Measurements from ENCODE around the gene COA1. TPM values are rescaled to one million over a fixed set of nuclear protein-coding genes. Genes with fewer than 3 reads are reported as not detected.
"Not testable (repeated sequence)": the region's sequence is repeated elsewhere in the genome, so short reads cannot be mapped to it uniquely, and the experiment has no call there.

COA1 gene
- total RNA-seq: 10 to 100 TPM; 33.2 to 35.7 TPM
- long read RNA-seq, partial matches to known transcripts: 6 of 21 reads
- long read RNA-seq, other reads (novel, unspliced or antisense): 11 of 21 reads

GRCh38 chr7:43729214-43729923 is at the start of gene COA1:
TSS of gene COA1 (minus strand) at chr7:43729523. CDS start at chr7:43648614, 80,909 bp downstream.
- ATAC-seq (peak; percentile 99), DNase-seq (peak; percentile 84 to 90)
- intact Hi-C loops (cut with DNase I, micrococcal nuclease): loop anchor here in 1 of 2 donors (10.0 kb wide), 1 partner anchor 105 kb away; no protein-coding TSS in a partner anchor

GRCh38 chr7:43778293-43779044 is 49.1 kb upstream of the COA1 start:
- DNase-seq: peak; percentile 14
- ATAC-seq; intact Hi-C loops (cut with DNase I, micrococcal nuclease): not testable (repeated sequence)

- DNase-seq; ATAC-seq; intact Hi-C loops (cut with DNase I, micrococcal nuclease): not testable (repeated sequence)
Observed at GRCh38 chr7:43775255-43775654, 45.9 kb upstream of the COA1 start.

GRCh38 chr7:43773268-43773667 is 43.9 kb upstream of the COA1 start:
- DNase-seq; ATAC-seq; intact Hi-C loops (cut with DNase I, micrococcal nuclease): not testable (repeated sequence)

- intact Hi-C loops (cut with DNase I, micrococcal nuclease): no loop called here
- no peak for ATAC-seq
- DNase-seq: no peak
Observed at GRCh38 chr7:43771573-43771972, 42.2 kb upstream of the COA1 start.

- DNase-seq: no peak
- intact Hi-C loops (cut with DNase I, micrococcal nuclease): no loop called here
- ATAC-seq: no peak
Observed at GRCh38 chr7:43771128-43771527, 41.8 kb upstream of the COA1 start.

GRCh38 chr7:43769791-43770465 is 40.6 kb upstream of the COA1 start:
- DNase-seq (no peak), ATAC-seq (no peak)
- intact Hi-C loops (cut with DNase I, micrococcal nuclease): no loop called here

GRCh38 chr7:43769281-43769680 is 40.0 kb upstream of the COA1 start:
- intact Hi-C loops (cut with DNase I, micrococcal nuclease): no loop called here
- no peak for DNase-seq
- ATAC-seq: no peak

GRCh38 chr7:43768887-43769272 is 39.6 kb upstream of the COA1 start:
- no peak for DNase-seq
- no peak for ATAC-seq
- intact Hi-C loops (cut with DNase I, micrococcal nuclease): no loop called here

- no peak for DNase-seq
- intact Hi-C loops (cut with DNase I, micrococcal nuclease): no loop called here
Observed at GRCh38 chr7:43768201-43768886, 39.0 kb upstream of the COA1 start.

GRCh38 chr7:43767311-43767710 is 38.0 kb upstream of the COA1 start:
- ATAC-seq (no peak), DNase-seq (no peak)
- intact Hi-C loops (cut with DNase I, micrococcal nuclease): no loop called here

More at GRCh38 chr7:43768201-43768886, 39.0 kb upstream of the COA1 start:
- no peak for ATAC-seq

GRCh38 chr7:43766564-43766963 is 37.2 kb upstream of the COA1 start:
- ATAC-seq (no peak), DNase-seq (no peak)
- intact Hi-C loops (cut with DNase I, micrococcal nuclease): no loop called here

- ATAC-seq (no peak), DNase-seq (no peak)
- intact Hi-C loops (cut with DNase I, micrococcal nuclease): no loop called here
Observed at GRCh38 chr7:43764807-43765491, 35.6 kb upstream of the COA1 start.

- DNase-seq (peak in 1 of 2 donors; percentile 57), ATAC-seq (no peak)
- intact Hi-C loops (cut with DNase I, micrococcal nuclease): no loop called here
Observed at GRCh38 chr7:43764039-43764761, 34.9 kb upstream of the COA1 start.

GRCh38 chr7:43763183-43763582 is 33.9 kb upstream of the COA1 start:
- intact Hi-C loops (cut with DNase I, micrococcal nuclease): no loop called here
- ATAC-seq (no peak), DNase-seq (no peak)

GRCh38 chr7:43761938-43762692 is 32.8 kb upstream of the COA1 start:
- intact Hi-C loops (cut with DNase I, micrococcal nuclease): no loop called here
- DNase-seq: no peak

GRCh38 chr7:43761382-43761781 is 32.1 kb upstream of the COA1 start:
- ATAC-seq (no peak), DNase-seq (no peak)
- intact Hi-C loops (cut with DNase I, micrococcal nuclease): no loop called here

More at GRCh38 chr7:43761938-43762692, 32.8 kb upstream of the COA1 start:
- ATAC-seq: no peak
